GM12872 (cell line): Measurements from ENCODE around the gene SRGAP1.

ENCODE experiments used
- CTCF ChIP-seq: IDR thresholded peaks from 3 replicates; pipeline ENCODE4 v1.5.1; 2011; ENCODE audit warnings: low read depth, mild to moderate bottlenecking, low read length, moderate library complexity; ENCODE audit not compliant: insufficient read depth

The SRGAP1 gene

GRCh38 chr12:64124511-64125197 lies 280.2 kb downstream of the SRGAP1 start:
- no peak for TF ChIP-seq CTCF

- no peak for TF ChIP-seq CTCF
Observed at GRCh38 chr12:64125913-64126312, 281.4 kb downstream of the SRGAP1 start.

DNA sequence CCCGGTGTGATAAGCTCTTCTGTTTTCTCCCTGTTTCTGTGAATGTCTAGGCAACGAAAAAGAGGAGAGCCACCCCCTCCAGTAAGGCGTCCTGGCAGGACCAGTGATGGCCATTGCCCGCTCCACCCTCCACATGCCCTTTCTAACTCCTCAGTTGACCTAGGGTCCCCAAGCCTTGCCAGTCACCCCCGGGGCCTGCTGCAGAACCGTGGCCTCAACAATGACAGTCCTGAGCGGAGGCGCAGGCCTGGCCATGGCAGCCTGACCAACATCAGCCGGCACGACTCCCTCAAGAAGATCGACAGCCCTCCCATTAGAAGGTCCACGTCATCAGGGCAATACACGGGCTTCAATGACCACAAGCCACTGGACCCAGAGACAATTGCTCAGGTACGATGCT lies 283.3 kb downstream of the SRGAP1 start:
- TF ChIP-seq CTCF, result no peak

GRCh38 chr12:64128366-64128765 lies 283.9 kb downstream of the SRGAP1 start:
- TF ChIP-seq CTCF, result no peak

GRCh38 chr12:64137117-64137516 lies 292.6 kb downstream of the SRGAP1 start:
- no peak for TF ChIP-seq CTCF

GRCh38 chr12:64139021-64139420 lies 294.5 kb downstream of the SRGAP1 start:
- no peak for TF ChIP-seq CTCF

DNA sequence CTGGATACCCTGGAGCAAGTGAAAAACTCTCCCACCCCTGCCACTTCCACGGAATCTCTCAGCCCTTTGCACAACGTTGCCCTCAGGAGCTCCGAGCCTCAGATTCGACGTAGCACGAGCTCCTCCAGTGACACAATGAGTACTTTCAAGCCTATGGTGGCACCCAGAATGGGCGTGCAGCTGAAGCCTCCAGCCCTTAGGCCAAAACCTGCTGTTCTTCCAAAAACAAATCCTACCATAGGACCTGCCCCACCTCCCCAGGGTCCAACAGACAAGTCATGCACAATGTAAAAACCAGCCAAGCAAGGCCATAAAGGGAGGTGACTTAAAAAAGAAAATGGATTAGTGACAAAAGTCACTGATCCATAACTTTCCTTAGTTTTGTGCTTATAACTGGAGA lies 297.9 kb downstream of the SRGAP1 start:
- no peak for TF ChIP-seq CTCF
